HG03060 (cell line): ENCODE results near the gene ARIH1.
"Not testable (repeated sequence)": the region's sequence is repeated elsewhere in the genome, so short reads cannot be mapped to it uniquely, and the experiment has no call there.

ENCODE experiments used
- ATAC-seq: cut with Tn5 transposase; IDR thresholded peaks from one replicate; pipeline ENCODE4 v1.9.1; 2021; ENCODE audit warnings: low read depth, moderate number of reproducible peaks; ENCODE audit not compliant: unreplicated experiment

Gene ARIH1, protein sequence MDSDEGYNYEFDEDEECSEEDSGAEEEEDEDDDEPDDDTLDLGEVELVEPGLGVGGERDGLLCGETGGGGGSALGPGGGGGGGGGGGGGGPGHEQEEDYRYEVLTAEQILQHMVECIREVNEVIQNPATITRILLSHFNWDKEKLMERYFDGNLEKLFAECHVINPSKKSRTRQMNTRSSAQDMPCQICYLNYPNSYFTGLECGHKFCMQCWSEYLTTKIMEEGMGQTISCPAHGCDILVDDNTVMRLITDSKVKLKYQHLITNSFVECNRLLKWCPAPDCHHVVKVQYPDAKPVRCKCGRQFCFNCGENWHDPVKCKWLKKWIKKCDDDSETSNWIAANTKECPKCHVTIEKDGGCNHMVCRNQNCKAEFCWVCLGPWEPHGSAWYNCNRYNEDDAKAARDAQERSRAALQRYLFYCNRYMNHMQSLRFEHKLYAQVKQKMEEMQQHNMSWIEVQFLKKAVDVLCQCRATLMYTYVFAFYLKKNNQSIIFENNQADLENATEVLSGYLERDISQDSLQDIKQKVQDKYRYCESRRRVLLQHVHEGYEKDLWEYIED

DNA sequence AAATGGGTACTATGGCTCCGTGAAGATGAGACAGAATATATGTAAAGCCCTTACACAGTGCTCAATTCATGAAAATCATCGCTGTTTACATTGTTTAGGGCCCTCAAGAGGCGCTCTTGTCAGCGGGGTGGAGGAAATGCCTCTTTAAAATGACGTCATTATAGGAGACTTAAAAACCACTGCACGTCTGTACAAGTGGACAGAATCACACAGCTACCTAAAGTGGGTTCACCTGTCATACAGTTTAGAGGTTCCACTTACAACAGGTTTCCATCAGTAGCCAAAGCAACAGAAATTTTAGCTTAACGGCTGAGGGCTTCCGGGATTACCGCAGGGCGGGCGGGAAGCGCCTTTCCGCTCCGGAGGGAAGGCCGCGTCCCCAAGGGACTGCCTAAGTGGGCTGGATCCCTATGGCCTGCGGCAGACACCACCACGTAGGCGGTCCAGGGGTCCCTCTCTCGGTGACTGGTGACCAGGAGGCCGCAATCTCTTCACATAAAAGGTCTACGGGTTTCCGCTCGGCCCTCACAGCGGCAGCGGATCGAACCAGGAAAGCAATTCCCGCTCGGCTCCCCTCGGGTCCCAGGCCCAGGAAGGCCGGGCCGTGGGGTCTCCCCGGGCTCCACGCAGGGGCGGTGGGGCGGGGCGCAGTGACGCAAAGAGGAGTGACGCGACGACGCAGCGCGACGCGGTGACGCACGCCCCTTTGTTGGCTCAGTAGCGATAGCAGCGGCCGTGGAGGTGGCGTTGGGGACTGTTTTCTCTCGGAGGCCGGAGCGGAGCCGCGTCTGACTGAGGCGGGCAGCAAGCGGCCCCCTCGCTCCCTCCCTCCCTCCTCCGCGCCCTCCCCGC, at the start of gene ARIH1:
Gene ARIH1 (plus strand): TSS at position 717 of the 852 bp plus-strand sequence. CDS start 310 bp downstream, outside the sequence.
- ATAC-seq = peak; percentile 50

DNA sequence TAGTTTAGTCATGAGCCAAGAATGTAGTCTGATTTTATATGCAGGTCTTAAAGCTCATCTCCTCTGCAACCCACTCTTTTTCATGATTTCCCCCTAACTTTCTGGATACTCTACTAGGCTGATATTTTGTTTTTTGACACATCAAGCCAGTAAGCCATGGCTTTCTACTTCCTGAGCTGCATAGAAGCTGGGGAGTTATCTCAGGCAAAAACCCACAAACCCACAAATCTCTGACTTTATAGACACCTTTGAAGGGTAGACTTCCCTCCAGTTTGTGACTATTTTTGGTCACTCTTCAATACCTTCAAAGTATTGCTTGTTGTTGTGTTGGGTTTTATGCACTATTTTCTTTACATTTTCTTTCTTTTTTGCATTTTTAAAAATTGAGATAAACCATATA, 47.4 kb upstream of the ARIH1 start:
- no peak for ATAC-seq

DNA sequence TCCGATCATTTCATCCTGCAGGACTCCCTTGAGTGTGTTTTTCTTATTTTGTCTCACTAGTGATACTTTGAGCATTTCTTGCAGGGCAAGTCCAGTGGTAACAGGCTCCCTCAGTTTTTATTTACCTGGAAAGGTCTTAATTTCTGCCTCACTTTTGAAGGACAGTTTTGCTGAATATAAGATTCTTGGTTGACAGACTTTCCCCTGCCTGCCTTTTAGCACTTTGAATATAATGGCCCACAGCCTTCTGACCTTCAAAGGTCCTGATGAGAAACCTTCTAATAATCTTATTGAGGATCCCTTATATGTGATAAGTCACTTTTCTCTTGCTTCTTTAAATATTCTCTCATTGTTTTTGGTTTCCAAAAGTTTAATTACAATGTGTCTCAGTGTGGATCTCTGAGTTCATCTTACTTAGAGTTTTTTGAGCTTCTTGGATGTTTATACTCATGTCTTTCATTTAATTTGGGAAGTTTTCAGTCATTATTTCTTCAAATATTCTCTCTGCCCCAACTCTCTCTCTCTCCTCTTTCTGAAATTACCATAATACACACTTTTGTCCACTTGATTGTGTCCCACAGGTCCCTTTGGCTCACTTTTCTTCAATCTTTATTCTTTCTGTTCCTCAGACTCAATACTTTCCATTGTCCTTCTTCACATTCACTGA, 36.3 kb upstream of the ARIH1 start:
- no peak for ATAC-seq

DNA sequence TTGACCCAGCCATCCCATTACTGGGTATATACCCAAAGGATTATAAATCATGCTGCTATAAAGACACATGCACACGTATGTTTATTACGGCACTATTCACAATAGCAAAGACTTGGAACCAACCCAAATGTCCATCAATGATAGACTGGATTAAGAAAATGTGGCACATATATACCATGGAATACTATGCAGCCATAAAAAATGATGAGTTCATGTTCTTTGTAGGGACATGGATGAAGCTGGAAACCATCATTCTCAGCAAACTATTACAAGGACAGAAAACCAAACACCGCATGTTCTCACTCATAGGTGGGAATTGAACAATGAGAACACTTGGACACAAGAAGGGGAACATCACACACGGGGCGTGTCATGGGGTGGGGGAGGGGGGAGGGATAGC, 31.3 kb upstream of the ARIH1 start:
- ATAC-seq = not testable (repeated sequence)

DNA sequence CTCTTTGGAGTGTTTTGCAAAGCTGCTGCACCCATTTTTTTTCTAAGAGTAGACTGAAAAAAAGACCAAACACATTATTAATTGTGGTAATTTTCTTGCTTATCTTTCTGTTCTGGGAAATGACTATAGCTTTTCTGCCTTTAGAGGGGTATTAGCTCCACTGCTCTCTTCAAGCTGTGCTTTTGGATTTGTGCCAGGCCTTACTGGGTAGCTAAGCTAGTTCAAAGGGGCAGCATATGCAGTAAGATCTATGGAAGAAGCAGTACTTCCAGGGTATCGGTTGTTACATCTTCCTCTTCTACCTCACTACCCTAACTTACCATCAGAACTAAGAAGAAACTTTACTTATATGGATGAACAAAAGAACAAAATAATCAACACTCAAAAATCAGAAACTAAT, 28.7 kb upstream of the ARIH1 start:
- ATAC-seq = no peak

DNA sequence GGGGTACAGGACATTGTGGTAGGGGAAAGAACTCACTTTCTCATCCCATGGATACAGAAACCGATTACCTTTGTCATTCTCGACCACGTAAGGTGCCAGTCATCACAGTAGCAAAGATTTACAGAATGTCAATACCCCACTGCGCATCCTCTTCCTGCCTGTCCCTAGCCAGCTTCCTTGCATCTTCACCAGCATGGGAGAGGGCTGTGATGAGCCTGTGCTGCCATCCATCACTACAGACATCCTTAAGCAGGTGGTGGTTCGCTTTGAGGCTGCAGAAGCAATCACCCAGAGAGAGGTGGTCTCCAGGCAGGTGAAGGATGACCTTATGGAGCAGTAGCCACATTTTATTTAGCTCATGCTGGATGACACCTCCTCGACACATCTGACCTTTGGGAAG, 23.3 kb upstream of the ARIH1 start:
- no peak for ATAC-seq

DNA sequence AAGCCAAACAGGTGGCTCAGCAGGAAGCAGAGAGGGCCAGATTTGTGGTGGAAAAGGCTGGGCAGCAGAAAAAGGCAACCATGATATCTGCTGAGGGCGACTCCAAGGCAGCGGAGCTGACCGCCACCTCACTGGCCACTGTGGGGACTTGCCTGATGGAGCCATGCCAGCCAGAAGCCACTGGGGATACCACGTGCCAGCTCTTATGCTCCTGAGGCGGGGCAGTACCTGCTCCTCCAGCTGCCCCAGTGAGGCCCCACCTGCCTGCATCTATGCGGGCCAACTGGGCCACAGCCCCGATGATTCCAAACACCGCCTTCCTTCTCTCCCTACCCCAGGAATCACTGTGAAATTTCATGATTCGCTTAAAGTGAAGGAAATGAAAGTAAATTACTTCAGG, 22.9 kb upstream of the ARIH1 start:
- no peak for ATAC-seq

DNA sequence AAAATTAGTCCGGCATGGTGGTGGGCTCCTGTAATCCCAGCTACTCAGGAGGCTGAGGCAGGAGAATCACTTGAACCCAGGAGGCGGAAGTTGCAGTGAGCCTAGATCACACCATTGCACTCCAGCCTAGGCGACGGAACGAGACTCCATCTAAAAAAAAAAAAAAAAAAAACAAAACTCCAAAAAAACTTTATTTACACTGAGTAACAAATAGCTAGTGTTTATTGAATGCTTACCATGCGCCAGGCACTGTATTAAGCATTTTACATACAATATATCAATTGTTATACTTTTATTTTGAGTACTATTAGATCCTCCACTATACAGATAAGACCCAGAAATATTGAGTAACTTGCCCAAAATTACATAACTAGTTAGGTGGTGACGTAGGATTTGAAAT, 17.4 kb upstream of the ARIH1 start:
- no peak for ATAC-seq

DNA sequence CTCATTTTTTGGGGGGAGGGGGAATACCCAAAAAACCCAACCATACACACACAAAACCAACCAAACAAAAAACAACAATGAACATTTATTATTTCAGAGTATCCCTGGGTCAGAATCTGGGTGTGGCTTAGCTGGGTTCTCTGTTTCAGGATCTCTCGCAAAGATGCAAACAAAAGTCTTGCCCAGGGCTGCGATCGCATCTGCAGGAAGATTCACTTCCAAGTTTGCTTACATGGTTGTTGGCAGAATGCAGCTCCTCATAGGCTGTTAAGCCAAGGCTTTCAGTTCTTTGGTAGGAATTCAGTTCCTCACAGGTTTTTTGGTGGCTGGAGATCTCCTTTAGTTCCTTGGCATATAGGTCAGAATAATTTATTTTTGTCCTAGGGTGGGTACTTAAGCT, 13.7 kb upstream of the ARIH1 start:
- no peak for ATAC-seq

DNA sequence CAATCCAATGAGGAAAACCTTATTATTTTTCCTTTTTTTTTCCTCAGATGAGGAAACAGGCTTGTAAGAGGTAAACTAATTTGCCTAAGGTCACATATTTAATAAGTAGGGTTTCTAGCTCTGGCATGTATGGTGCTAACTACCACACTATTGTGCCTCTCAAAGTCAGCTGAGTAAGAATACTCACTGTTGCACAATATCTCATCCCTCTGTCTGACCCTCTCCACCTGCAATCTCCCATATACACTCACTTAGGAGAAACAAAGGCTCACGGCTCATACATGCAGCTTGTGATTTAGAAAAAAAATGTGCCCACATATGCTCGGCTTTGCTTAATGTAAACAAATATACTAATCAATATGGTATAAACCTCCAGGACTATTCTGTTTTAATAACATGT, 10.4 kb upstream of the ARIH1 start:
- no peak for ATAC-seq

DNA sequence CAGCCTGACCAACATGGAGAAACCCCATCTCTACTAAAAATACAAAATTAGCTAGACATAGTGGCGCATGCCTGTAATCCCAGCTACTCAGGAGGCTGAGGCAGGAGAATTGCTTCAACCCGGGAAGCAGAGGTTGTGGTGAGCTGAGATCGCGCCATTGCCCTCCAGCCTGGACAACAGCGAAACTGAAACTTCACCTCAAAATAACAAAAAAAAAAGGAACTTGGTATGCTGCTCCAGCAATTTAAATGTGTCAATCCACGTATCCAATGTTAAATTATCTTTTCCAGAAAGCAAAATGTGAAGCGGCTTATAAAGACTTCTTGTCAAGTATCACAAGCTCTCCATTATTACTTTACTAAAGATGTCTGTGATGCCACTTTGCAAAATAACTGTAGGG, 9.9 kb upstream of the ARIH1 start:
- ATAC-seq = no peak

DNA sequence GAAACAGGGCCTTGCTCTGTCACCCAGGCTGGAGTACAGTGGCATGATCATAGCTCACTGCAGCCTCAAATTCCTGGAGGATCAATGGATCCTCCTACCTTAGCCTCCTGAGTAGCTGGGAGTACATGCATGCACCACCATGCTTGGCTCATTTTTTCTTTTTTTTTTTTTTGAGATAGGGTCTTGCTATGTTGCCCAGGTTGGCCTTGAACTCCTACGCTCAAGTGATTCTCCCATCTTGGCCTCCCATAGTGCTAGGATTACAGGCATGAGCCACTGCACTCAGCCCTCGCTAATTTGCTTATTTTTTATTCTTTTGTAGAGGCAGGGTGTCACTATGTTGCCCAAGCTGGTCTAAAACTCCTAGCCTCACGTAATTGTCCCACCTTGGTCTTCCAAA, 6.0 kb upstream of the ARIH1 start:
- ATAC-seq = no peak

DNA sequence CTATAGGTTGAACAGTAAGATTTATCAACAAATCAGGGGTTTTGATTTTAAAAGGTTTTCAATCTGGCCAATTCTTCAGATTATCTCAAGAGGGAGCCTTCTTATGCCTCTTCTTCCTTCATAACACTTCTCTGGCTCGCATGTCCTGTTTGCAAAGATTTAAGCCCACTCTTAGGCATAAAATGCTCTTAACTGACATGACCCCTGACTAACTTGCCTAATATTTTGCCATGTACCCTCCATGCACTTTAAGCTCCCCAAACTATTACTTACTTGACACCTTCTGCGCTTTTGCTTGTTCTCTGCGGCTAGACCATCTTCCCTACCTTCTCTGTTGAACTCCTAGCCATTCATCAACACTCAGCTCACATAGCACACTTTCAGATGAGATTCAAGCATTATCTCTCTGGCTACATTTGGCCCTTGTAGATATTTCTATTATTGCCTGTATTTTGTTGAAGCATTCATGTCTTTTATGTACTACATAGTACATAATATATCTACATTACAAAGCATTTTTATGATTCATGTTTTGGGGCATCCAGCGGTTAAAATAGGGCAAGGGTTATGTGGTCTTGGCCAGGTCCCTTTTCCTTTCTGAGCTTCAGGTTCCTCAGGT, 1.0 kb upstream of the ARIH1 start:
- no peak for ATAC-seq

DNA sequence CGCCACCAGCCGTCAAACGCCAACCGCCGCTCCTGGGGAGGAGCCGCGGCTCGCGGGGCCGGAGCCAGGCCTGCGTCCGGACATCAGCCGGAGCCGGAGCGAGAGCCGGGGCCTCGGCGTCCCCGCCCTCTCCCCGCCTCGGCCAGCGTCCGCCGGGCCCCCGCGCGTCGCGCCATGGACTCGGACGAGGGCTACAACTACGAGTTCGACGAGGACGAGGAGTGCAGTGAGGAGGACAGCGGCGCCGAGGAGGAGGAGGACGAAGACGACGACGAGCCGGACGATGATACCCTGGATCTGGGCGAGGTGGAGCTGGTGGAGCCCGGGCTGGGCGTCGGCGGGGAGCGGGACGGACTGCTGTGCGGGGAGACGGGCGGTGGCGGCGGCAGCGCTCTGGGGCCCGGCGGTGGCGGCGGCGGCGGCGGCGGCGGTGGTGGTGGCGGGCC, 359 bp downstream of the ARIH1 start:
- no peak for ATAC-seq

DNA sequence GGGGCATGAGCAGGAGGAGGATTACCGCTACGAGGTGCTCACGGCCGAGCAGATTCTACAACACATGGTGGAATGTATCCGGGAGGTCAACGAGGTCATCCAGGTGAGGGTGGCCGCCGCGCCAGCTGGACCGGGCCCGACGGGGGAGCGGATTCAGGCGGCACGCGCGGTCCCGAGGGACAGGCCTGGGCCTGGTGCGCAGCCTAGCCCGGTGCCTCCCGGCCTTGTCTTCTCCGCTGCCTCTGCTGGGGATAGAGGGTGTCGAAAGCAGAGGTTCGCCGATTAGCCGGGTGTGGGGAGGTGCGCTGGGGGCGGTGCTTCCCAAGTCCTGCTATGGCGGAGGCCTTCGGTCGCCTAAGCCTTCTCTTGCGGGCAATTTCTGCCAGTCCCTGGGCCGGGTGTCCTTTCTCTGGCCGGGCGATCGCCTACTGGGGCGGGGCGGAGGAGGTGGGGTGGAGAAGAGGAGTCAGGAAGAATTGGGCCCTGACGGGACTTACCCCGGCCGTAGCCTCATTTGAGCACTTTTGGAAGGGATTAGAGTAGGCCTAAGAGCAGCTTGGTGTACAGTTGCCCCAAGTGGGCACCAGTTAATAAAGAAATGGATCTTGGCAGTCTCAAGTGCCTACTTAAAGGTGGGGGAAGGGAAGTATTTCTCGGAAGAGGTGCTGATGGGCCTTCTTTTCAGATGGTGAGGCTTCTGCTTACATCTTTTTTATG, 940 bp downstream of the ARIH1 start:
- ATAC-seq = no peak

DNA sequence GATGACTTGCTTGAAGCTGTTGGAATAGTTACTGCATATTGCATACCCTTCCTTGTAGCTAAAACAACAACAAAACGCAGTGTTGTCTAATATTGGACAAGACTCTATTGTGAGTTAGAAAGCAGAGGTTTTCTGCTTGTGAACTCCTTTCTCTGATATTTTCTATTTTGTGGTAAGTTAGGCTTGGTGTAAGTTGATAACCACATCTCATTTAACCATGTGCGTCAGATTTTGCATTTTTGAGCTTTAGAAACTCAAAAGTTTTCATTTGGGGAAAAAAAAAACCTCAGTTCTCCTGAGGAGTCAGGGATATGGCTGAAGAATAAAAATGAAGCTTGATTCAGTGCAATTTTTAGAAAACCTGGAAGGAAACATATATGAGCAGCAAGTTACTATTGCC, 1.5 kb downstream of the ARIH1 start:
- no peak for ATAC-seq

DNA sequence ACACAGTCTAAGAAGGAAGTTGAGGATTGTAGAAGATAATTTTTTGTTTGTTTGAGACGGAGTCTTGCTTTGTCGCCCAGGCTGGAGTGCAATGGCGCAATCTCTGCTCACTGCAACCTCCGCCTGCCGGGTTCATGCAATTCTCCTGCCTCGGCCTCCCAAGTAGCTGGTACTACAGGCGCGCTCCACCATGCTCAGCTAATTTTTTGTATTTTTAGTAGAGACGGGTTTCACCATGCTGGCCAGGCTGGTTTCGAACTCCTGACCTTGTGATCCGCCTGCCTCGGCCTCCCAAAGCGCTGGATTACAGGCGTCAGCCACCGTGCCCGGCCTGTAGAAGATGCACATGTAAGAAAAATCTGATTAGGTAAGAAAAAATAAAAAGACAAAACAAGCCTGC, 2.2 kb downstream of the ARIH1 start:
- not testable (repeated sequence) for ATAC-seq

DNA sequence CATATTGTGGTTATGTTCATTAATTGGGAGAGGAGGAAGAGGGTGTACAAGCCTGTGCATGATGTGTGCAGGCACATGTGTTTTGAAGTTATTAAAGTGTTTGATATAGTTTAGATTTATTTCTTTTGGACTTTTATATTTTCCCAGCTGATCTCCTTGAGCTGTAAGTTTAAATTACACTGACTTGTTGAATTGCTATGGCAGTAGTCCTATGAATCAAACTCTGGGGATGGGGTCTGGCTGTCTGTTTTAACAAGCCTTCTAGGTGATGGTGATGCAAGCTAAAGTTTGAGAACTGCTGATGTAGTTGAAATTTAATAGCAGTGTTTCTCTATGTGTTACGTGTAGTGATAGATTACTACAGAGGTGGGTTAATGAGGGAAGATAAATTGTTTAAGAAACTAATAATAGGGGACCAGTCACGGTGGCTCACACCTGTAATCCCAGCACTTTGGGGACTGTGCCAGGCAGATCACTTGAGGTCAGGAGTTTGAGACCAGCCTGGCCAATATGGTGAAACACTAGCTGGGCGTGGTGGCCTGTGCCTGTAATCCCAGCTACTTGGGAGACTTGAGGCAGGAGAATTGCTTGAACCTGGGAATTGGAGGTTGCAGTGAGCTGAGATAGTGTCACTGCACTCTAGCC, 7.0 kb downstream of the ARIH1 start:
- no peak for ATAC-seq

DNA sequence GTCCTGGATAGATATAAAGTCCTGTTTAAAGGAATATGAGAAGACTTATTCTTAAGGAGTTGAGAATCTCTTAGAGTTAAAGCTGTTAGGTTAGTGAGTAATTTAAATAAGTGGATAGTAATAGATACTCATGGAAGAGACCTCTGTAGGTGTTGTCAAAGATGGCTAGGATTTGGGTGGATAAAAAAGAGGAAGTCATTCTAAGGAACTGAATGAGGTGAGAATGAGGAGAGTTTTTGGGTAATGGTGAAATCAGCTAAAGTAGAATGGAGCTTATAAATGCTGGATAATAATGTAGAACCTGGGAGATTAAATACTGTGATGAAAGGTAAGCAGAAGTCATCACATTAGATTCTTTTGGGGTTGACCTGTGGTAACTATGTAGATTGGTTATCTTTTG, 8.1 kb downstream of the ARIH1 start:
- ATAC-seq = no peak
